AG20443 (cell line): Measurements from ENCODE around the gene EIF2A.
"Not testable (repeated sequence)": the region's sequence is repeated elsewhere in the genome, so short reads cannot be mapped to it uniquely, and the experiment has no call there.

Experiments
- DNase-seq: peaks from one replicate; pipeline ENCODE4 v3.0.0; 2012; ENCODE audit warnings: low spot score, mixed read lengths

Gene EIF2A

DNA sequence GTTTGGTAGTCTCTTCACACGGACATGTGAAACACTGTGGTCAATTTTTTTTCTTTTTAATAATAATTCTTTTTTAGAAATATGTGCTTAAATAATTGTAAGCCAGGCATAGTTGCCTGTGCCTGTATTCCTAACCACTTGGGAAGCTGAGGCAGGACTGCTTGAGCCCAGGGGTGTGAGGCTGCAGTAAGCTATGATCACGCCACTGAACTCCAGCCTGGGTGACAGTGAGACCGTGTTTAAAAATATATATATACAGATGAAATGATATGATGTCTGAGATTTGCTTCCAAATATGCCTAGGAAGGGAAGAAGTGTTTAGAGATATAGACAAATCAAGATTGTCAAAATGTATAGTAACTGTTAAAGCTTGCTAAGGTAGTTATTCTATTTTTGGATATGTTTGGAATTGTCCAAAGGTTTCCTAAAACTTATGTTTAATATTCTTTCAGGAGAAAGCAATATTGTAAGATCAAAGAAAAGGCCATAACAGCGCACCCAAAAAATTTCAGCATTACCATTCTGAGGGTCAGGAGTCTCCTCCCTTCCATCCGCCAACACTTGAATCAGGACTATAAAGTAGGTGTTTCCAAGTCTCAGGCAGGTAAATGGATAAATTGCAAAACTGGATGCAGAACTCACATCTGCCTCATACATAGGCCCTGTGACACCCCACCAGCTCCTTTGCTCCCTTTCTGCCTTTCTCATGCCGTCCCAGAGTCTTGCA lies 56.0 kb downstream of the EIF2A start:
- DNase-seq, result no peak

GRCh38 chr3:150603153-150603979 lies 56.8 kb downstream of the EIF2A start, which contains the start of gene SELENOT:
Gene SELENOT, plus strand, starts transcription at chr3:150603321. Its CDS starts 42 bp downstream, at chr3:150603363.
- DNase-seq, result peak; percentile 100

DNA sequence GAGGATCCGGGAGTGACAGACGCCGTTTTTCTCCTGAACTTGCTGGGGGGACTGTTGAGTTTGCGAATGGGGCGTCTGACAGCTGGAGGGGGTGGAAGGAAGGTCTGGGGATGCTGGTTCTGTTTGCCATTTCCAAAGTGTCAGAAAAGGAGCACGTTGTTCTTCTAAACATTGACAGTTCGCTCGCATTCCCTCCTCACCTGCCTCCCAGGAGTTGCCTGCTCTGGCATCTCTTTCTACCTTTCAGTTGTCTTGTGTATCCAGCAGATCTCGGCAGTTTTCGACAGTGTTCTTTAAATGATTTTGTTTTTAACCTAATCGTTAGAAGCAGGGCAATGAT lies 57.4 kb downstream of the EIF2A start:
- DNase-seq, result no peak

GRCh38 chr3:150605998-150606641 lies 59.5 kb downstream of the EIF2A start:
- DNase-seq, result no peak

- no peak for DNase-seq
Measured at GRCh38 chr3:150607267-150608065, 60.9 kb downstream of the EIF2A start.

DNA sequence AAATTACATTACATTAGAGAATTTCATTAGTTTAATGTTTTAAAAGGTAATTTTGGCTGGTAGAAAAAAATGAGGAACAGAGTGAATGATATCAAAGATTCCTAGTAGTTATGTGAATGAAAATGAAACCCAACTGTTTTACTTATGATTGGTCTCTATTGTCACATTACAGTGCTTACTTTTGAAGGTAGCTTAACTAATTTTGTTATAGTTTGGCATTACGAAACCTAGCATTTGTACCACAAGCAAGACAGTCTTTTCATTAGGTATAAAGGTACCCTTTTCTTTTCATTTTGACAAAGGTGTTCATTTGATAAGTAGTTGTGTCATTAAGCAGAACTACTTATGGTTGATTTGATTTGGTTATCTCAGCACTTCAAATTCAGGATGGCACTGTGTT lies 63.4 kb downstream of the EIF2A start:
- DNase-seq, result no peak

- DNase-seq, result no peak
Measured at GRCh38 chr3:150610785-150611184, 64.2 kb downstream of the EIF2A start.

- no peak for DNase-seq
Measured at GRCh38 chr3:150611666-150612065, 65.1 kb downstream of the EIF2A start.

DNA sequence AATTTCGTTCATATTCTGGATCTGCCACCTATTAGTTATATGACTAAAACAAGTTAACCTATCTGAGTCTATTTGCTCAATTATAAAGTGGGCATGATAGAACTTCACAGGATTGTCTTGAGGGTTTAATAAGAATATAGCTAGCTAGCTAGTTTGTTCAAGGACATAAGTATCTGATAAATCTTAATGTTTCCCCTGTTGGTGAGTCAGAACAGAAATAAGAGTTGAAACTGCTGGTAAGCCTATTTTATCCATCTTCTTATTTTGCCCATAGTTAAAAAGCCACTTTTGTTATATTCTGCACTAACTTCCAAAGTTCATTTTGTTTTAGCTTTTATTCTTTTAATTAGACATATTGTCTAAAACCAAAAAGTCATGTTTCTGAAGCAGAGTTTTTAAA lies 65.9 kb downstream of the EIF2A start:
- no peak for DNase-seq

DNA sequence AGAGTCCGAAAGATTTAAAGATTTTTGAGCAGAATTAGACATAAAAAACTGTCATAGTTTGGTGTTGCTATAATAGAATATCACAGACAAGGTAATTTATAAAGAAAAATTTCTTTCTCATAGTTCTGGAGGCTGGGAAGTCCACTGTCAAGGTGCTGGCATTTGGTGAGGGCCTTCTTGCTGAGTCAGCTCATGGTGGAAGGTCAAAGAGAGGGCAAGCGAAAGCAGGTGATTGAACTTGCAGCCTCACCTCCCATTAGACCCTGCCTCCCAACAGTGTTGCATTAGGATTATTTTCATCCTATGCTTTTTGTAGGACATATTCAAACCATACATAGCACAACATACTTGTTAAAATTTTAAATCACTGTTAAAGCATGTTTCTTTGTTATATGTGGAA lies 66.4 kb downstream of the EIF2A start:
- DNase-seq, result no peak

GRCh38 chr3:150613709-150614480 lies 67.3 kb downstream of the EIF2A start:
- DNase-seq, result no peak

GRCh38 chr3:150620002-150620689 lies 73.6 kb downstream of the EIF2A start:
- DNase-seq, result no peak

DNA sequence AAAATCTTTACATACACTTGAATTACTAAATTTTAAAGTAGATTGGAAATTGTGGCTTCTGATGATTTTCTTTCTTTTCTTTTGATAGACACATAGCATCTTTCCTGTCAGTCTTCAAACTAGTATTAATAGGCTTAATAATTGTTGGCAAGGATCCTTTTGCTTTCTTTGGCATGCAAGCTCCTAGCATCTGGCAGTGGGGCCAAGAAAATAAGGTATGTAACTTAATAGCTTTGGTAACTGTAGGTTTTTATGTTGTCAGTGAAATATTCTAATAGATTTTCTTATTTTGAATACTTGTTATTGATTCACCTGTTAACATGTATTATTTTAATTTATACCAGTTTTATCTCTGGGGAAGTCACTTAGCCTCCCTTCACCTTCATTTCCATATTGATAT lies 76.4 kb downstream of the EIF2A start:
- not testable (repeated sequence) for DNase-seq

DNA sequence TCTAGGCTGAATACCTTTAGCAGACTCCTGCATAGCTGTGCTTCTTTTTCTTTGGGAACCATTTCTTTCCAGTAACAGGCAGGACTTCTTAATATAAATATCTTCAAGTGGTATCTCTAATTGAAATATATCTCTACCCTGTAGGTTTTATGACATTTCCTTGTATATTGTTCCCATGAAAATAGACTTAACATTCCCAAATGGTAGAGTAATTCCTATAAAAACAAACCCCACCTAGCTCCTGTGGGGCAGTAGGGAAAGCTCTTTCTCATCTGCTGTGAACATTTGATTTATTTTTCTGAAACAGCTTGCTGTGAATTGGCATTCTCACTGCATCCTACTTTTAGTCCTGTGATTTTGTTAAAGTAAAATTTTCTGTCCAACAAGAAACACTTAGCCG lies 77.4 kb downstream of the EIF2A start:
- DNase-seq, result no peak

- no peak for DNase-seq
Measured at GRCh38 chr3:150626148-150626930, 79.8 kb downstream of the EIF2A start.

DNA sequence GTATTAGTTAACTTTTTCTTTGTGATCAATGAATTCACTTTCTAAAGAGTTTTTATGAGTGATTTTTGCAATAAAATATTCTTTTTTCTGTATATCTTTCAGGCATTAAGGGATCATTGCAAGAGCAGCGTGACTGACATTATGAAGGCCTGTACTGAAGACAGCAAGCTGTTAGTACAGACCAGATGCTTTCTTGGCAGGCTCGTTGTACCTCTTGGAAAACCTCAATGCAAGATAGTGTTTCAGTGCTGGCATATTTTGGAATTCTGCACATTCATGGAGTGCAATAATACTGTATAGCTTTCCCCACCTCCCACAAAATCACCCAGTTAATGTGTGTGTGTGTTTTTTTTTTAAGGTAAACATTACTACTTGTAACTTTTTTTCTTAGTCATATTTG lies 81.0 kb downstream of the EIF2A start:
- no peak for DNase-seq

GRCh38 chr3:150631515-150632221 lies 85.1 kb downstream of the EIF2A start:
- DNase-seq, result no peak

DNA sequence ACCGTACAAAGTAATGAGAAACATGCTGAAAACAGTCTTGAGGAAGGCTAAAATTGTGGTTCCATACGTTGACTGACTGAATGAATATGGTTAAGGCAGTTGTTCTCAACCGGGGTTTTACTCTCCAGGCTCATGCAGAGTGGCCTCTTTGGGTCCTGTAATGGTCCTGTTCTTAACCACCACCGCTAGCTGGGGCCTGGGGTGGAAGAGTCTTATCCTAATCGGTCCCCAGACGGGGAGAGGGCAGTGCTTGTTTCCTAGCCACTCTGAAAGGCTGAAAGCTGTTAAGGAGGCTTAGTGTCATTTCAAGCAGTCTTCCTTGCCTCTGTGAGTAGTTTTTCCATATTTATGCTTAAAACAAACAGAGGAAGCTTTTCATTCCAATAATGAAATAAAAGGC lies 88.5 kb downstream of the EIF2A start:
- DNase-seq, result no peak

DNA sequence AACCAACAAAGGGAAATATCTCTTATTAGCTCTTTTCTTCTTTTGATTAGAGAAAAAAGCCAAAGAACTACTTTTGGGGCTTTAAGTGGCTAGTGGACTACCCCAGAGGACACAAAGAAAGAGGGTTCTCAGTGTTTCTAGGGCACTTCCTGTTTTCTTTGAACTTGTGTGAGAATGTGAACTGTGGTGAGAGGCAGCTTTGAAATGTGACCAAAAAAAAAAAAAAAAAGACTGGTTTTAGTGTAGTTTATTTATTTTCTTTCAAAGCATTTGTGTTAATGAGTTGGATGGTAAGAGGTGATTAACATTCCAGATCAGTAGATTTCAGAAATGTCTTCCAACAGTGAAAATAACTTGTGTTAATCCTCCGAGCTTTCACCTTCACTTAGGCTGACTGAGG lies 88.9 kb downstream of the EIF2A start:
- DNase-seq, result no peak
